ENCODE data around the gene SORL1-AS1.
A peak's percentile ranks its signal among the peaks of the same experiment; 100 is the strongest.

Gene SORL1-AS1

DNA sequence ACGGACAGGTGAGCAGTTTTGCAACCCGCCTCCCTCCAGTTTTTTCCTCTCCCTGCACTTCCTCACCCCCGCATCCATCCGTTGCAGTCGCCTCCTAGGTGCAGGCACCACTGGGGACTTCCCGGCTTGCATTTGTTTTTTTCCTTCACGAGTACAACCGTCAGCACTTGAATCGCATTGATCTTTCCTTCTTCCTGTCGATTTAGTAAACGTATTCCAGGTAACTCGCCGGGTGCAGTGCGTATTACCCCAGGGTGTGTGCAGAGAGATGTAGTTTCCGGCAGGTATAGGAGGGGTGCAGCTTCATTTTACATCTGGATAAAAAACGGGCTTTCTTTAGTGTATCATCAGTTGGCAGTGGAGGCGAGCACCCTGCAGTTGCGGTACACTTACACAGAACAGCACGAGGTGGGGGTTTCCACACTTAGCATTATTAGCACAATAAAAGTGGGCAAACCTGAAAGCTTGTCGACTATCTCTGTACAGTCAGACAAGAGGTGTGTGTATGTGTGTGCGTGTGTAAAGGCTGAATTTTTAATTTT is at the start of gene SORL1-AS1:
Gene SORL1-AS1 (minus strand): TSS at position 359 of the 542 bp plus-strand sequence.
- TF ChIP-seq FOS (IDR thresholded peaks at IDR 0.05; ENCODE audit: low read depth, low read length) (no peak), RFX5 (IDR thresholded peaks at IDR 0.05; ENCODE audit: low read depth, low read length) (no peak), POLR2A (IDR thresholded peaks at IDR 0.05; ENCODE audit: low read depth, low read length) (no peak), NFE2L2 (IDR thresholded peaks at IDR 0.05; ENCODE audit: low read depth, low read length) (no peak), MXI1 (IDR thresholded peaks at IDR 0.05; ENCODE audit: borderline replicate concordance, low read depth, low read length) (no peak), BHLHE40 (IDR thresholded peaks at IDR 0.05; ENCODE audit: low read depth, low read length) (no peak), MAFK (IDR thresholded peaks at IDR 0.05; ENCODE audit: low read depth, low read length) (no peak), MAZ (IDR thresholded peaks at IDR 0.05; ENCODE audit: borderline replicate concordance, low read depth, low read length) (no peak)
- Histone ChIP-seq H3K9me1 (ENCODE audit: insufficient read depth, low read length) (no peaks in the 10 kb centered on the region), H2AFZ (replicated peaks; ENCODE audit: low read length, poor library complexity) (peak within 1 kb of the TSS; percentile 95), H2BK15ac (ENCODE audit: low read depth, low read length) (no peak within 1 kb of the TSS), H4K91ac (ENCODE audit: insufficient read depth, low read depth, low read length) (peak within 1 kb of the TSS; percentile 41; the same call in 1 of the 2 replicates), H2AK5ac (ENCODE audit: low read depth, low read length) (no peak within 1 kb of the TSS), H2AK9ac (replicated peaks; ENCODE audit: low read depth, low read length, poor library complexity) (peak within 1 kb of the TSS; percentile 44), H3K36me3 (ENCODE audit: control insufficient read depth, insufficient read depth, low read length) (no peaks in the 10 kb centered on the region), H2BK120ac (ENCODE audit: low read depth, low read length) (peak within 1 kb of the TSS; percentile 75; the same call in 1 of the 2 replicates), H4K20me1 (ENCODE audit: insufficient read depth, low read length) (no peaks in the 10 kb centered on the region), H3K4me1 (ENCODE audit: control insufficient read depth, insufficient read depth, low read length) (no peaks in the 10 kb centered on the region), H3K4ac (ENCODE audit: low read depth, low read length) (peak within 1 kb of the TSS; percentile 17; the same call in 1 of the 2 replicates), H3K4me2 (ENCODE audit: low read depth, low read length) (peak within 1 kb of the TSS; percentile 94), H3K9ac (ENCODE audit: low read depth, low read length) (peak within 1 kb of the TSS; percentile 55), H4K5ac (ENCODE audit: low read depth, low read length) (no peak within 1 kb of the TSS), H3K79me1 (ENCODE audit: low read depth in 1 of 2, low read length in 2 of 2) (no peaks in the 10 kb centered on the region; a peak in 1 of 4 replicates), H3K27ac (ENCODE audit: insufficient read depth, low read length) (peak within 1 kb of the TSS; percentile 31; the same call in 1 of the 2 replicates), H3K9me3 (ENCODE audit: control insufficient read depth, insufficient read depth, low read length) (no peaks in the 10 kb centered on the region), H3K18ac (ENCODE audit: low read depth, low read length) (no peak within 1 kb of the TSS; the same call in 1 of the 2 replicates), H2BK20ac (ENCODE audit: low read depth, low read length) (no peak within 1 kb of the TSS), H2BK5ac (ENCODE audit: low read depth, low read length, poor library complexity, severe bottlenecking) (no peak within 1 kb of the TSS), H3K4me3 (ENCODE audit: insufficient read depth, low read depth, low read length) (peak within 1 kb of the TSS; percentile 92), H3K56ac (ENCODE audit: extremely low read depth, insufficient read depth, low read length) (no peak within 1 kb of the TSS), H3K14ac (replicated peaks; ENCODE audit: low read depth, low read length) (no peak within 1 kb of the TSS; the same call in 1 of the 2 replicates), H4K8ac (ENCODE audit: low read depth in 2 of 2, low read length in 2 of 2) (peak within 1 kb of the TSS in 1 of 2 experiments; percentile 59; a peak in 1 of 4 replicates), H3K27me3 (ENCODE audit: control insufficient read depth, insufficient read depth, low read length) (peaks cover 48% of the 10 kb centered on the region), H3K23ac (ENCODE audit: low read depth, low read length) (peak within 1 kb of the TSS; percentile 29)
- intact Hi-C loops (cut with micrococcal nuclease) (no loop called here), in situ Hi-C loops (cut with MboI; ENCODE audit: low sequenced_read_pairs) (loop anchor here (25.0 kb wide), 1 partner anchor 660 kb away; the partner anchor contains the start of gene BLID), dilution Hi-C loops (cut with HindIII; ENCODE audit: low sequenced_read_pairs, unreplicated experiment) (no loop called here)
- peak; percentile 10; the same call in 1 of the 2 replicates for ATAC-seq (ENCODE audit: low read depth)
- 3% methylated on average over 6 of the region's 21 CpGs; no CpG with 5 or more reads in 1 of the 2 experiments for WGBS, 2 experiments (ENCODE audit: extremely low coverage in 2 of 2, insufficient read length in 1 of 2)
- ChIA-PET CTCF (interaction anchor here (0.7 kb wide), 1 partner anchor 12 kb away, joined by 4 read pairs; no protein-coding TSS in a partner anchor), POLR2A (ENCODE audit: unreplicated experiment) (no interaction called here)
- BruUV-seq (replicated peaks), result no TSS peak
- peak; percentile 5 for DNase-seq

All from IMR-90 (cell line).